GM10266 (cell line): ENCODE measurements around the gene TMEM132C.

Source experiments
- DNase-seq: peaks from one replicate; pipeline ENCODE4 v3.0.0; 2012; ENCODE audit errors: extremely low spot score
- CTCF ChIP-seq: IDR thresholded peaks from 2 replicates; pipeline ENCODE4 v1.5.1; 2012; ENCODE audit warnings: mild to moderate bottlenecking, low read depth; ENCODE audit not compliant: control insufficient read depth, insufficient read depth; ENCODE audit errors: missing control alignments

The TMEM132C gene

GRCh38 chr12:128570191-128571065, 303.5 kb downstream of the TMEM132C start:
- no peak for TF ChIP-seq CTCF
- no peak for DNase-seq

- no peak for TF ChIP-seq CTCF
These were observed 305.2 kb downstream of the TMEM132C start for GRCh38 chr12:128571906-128572810.

GRCh38 chr12:128573907-128574306, 306.9 kb downstream of the TMEM132C start:
- no peak for DNase-seq
- TF ChIP-seq CTCF = no peak

More at GRCh38 chr12:128571906-128572810, 305.2 kb downstream of the TMEM132C start:
- DNase-seq = no peak

GRCh38 chr12:128578045-128578444, 311.1 kb downstream of the TMEM132C start:
- TF ChIP-seq CTCF = no peak

GRCh38 chr12:128581321-128581761, 314.4 kb downstream of the TMEM132C start:
- no peak for DNase-seq
- no peak for TF ChIP-seq CTCF

More at GRCh38 chr12:128578045-128578444, 311.1 kb downstream of the TMEM132C start:
- no peak for DNase-seq

- no peak for TF ChIP-seq CTCF
- DNase-seq = no peak
These were observed 316.5 kb downstream of the TMEM132C start for GRCh38 chr12:128583453-128583852.

GRCh38 chr12:128586451-128587029, 319.6 kb downstream of the TMEM132C start:
- TF ChIP-seq CTCF = no peak
- no peak for DNase-seq
